Erythroblast (primary cell): ENCODE results near the gene ABHD12.

Experiments used
- GATA1 ChIP-seq: IDR thresholded peaks from 2 replicates; pipeline ENCODE4 v1.6.1; 2011; ENCODE audit warnings: low read depth, mild to moderate bottlenecking, control low read depth, low read length, moderate library complexity
- POLR2A ChIP-seq: IDR thresholded peaks from 2 replicates; pipeline ENCODE4 v1.6.1; 2011; ENCODE audit warnings: mild to moderate bottlenecking, low read length

GRCh38 chr20:25252230-25252651, 138.4 kb downstream of the ABHD12 start:
- TF ChIP-seq POLR2A (no peak), GATA1 (no peak)
